Activated CD4-positive, alpha-beta memory T cell treated with anti-CD3 and anti-CD28 coated beads for 36 hours (primary cell): ENCODE data around the gene TALDO1. TPM values are rescaled to one million over a fixed set of nuclear protein-coding genes. Genes with fewer than 3 reads are reported as not detected.

Experiments used
- CTCF ChIA-PET: fragments of 350-600 bp; sonication (Branson Sonifier 250); formaldehyde crosslinking; loops from one replicate; lab custom pipeline; 2021; ENCODE audit warnings: antibody characterized with exemption, inconsistent platforms; lab: Charles Lee
- POLR2A ChIA-PET: fragments of 350-600 bp; sonication (Branson Sonifier 250); formaldehyde crosslinking; loops from one replicate; lab custom pipeline; 2021; ENCODE audit warnings: antibody characterized with exemption; lab: Charles Lee
- DNase-seq: peaks from one replicate; pipeline ENCODE4 v3.0.0-alpha.2; 2020
- H3K27ac Mint-ChIP-seq: one replicate; pipeline ENCODE4 v1.8.0; 2021; ENCODE audit warnings: mixed read lengths
- H3K27me3 Mint-ChIP-seq: one replicate; pipeline ENCODE4 v1.8.0; 2021; ENCODE audit warnings: mixed read lengths
- H3K36me3 Mint-ChIP-seq: one replicate; pipeline ENCODE4 v1.8.0; 2021; ENCODE audit warnings: mixed read lengths
- H3K4me1 Mint-ChIP-seq: one replicate; pipeline ENCODE4 v1.8.0; 2021; ENCODE audit warnings: low read depth, mixed read lengths
- H3K4me3 Mint-ChIP-seq: one replicate; pipeline ENCODE4 v1.8.0; 2021; ENCODE audit warnings: mild to moderate bottlenecking, mixed read lengths
- H3K9me3 Mint-ChIP-seq: one replicate; pipeline ENCODE4 v1.8.0; 2021; ENCODE audit warnings: mixed read lengths
- intact Hi-C: fragments of 100-400 bp; cut with micrococcal nuclease; formaldehyde crosslinking; loops from one replicate; pipeline ENCODE4 v1.15.1; 2023
- total RNA-seq, 2 experiments: library from RNA; stranded (reverse); gene quantifications; one replicate each; pipeline ENCODE4 v1.2.3, GENCODE V29; 2021

The TALDO1 gene
- total RNA-seq, 2 experiments from 2014 or later = 284 to 296 TPM

GRCh38 chr11:764322-765024, 17.2 kb downstream of the TALDO1 start:
- peaks cover 24% of the 10 kb centered on the region for H3K36me3 Mint-ChIP-seq
- intact Hi-C loops = no loop called here
- no peaks in the 10 kb centered on the region for H3K9me3 Mint-ChIP-seq
- H3K4me3 Mint-ChIP-seq = no peak overlapping the region
- ChIA-PET CTCF (interaction anchor here (0.6 to 1.8 kb wide), 3 partner anchors 38 to 53 kb away, joined by 3 to 4 read pairs (median 3); no protein-coding TSS in a partner anchor), POLR2A (interaction anchor here (1.5 kb wide), 1 partner anchor 11 kb away, joined by 5 read pairs; no protein-coding TSS in a partner anchor)
- peaks cover 16% of the 10 kb centered on the region for H3K4me1 Mint-ChIP-seq
- no peak overlapping the region for H3K27ac Mint-ChIP-seq
- DNase-seq = no peak
- H3K27me3 Mint-ChIP-seq = no peaks in the 10 kb centered on the region

DNA sequence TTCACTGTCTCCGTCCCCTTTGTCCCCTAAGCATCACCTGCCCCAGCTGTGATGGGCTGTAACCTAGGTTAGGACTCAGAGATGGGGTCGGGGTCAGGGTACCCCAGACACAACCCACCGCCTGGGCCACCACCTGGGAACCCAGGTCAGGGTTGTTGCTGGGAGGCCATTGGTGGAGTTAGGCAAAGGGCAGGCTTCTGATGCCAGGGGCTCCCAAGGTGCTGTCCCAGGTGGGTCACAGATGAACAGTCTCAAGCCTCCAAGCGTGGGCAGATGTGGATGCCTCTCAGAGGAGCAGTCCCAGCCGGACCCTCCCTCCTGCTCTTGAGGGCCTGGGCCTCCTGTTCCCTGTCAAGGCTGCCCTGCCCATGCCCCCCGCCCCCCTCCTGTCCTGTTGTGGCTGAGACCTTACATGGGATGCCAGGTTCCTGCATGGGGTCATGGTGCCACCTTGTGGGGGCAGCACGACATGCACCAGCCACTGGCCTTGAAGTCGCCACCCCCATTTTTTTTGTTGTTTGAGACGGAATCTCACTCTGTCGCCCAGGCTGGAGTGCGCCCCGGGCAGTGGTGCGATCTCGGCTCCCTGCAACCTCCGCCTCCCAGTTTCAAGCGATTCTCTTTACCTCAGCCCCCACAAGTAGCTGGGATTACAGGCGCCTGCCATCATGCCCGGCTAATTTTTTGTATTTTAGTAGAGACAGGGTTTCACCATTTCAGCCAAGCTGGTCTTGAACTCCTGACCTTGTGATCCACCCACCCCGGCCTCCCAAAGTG, 17.9 kb downstream of the TALDO1 start:
- H3K4me1 Mint-ChIP-seq = peaks cover 15% of the 10 kb centered on the region
- no peak overlapping the region for H3K4me3 Mint-ChIP-seq
- H3K36me3 Mint-ChIP-seq = peaks cover 20% of the 10 kb centered on the region
- peak overlapping the region; percentile 28 for H3K27ac Mint-ChIP-seq
- CTCF ChIA-PET = interaction anchor here (0.7 to 0.8 kb wide), 2 partner anchors 11 to 39 kb away, joined by 3 to 4 read pairs; no protein-coding TSS in a partner anchor
- H3K27me3 Mint-ChIP-seq = no peaks in the 10 kb centered on the region
- POLR2A ChIA-PET = interaction anchor here (1.5 kb wide), 1 partner anchor 10 kb away, joined by 5 read pairs; no protein-coding TSS in a partner anchor
- intact Hi-C loops = no loop called here
- peak; percentile 74 for DNase-seq
- no peaks in the 10 kb centered on the region for H3K9me3 Mint-ChIP-seq

DNA sequence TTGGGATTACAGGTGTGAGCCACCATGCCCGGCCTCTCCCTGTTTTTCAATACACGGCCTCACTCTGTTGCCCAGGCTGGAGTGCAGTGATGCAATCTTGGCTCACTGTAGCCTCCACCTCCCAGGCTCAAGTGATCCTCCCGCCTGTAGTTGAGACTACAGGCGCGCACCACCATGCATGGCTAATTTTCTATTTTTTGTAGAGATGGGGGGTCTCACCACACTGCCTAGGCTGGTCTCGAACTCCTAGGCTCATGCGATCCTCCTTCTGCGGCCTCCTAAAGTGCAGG, 18.5 kb downstream of the TALDO1 start:
- no peak for DNase-seq
- Mint-ChIP-seq H3K36me3 (peaks cover 22% of the 10 kb centered on the region), H3K4me1 (peaks cover 14% of the 10 kb centered on the region), H3K27ac (peak overlapping the region; percentile 56), H3K9me3 (no peaks in the 10 kb centered on the region), H3K4me3 (no peak overlapping the region), H3K27me3 (no peaks in the 10 kb centered on the region)
- ChIA-PET CTCF (interaction anchor here (0.7 to 0.8 kb wide), 2 partner anchors 10 to 40 kb away, joined by 3 to 4 read pairs; no protein-coding TSS in a partner anchor), POLR2A (interaction anchor here (1.0 kb wide), 1 partner anchor 42 kb away, joined by 3 read pairs; no protein-coding TSS in a partner anchor)
- intact Hi-C loops = no loop called here

- no peaks in the 10 kb centered on the region for H3K27me3 Mint-ChIP-seq
- peak overlapping the region; percentile 56 for H3K27ac Mint-ChIP-seq
- H3K9me3 Mint-ChIP-seq = no peaks in the 10 kb centered on the region
- H3K4me3 Mint-ChIP-seq = no peak overlapping the region
- H3K36me3 Mint-ChIP-seq = peaks cover 26% of the 10 kb centered on the region
- ChIA-PET CTCF (interaction anchor here (0.7 to 0.8 kb wide), 2 partner anchors 10 to 40 kb away, joined by 3 to 4 read pairs; no protein-coding TSS in a partner anchor), POLR2A (interaction anchor here (1.0 kb wide), 1 partner anchor 43 kb away, joined by 3 read pairs; no protein-coding TSS in a partner anchor)
- DNase-seq = peak; percentile 27
- peaks cover 14% of the 10 kb centered on the region for H3K4me1 Mint-ChIP-seq
- intact Hi-C loops = no loop called here
Measured at GRCh38 chr11:766106-766935, 19.1 kb downstream of the TALDO1 start.

DNA sequence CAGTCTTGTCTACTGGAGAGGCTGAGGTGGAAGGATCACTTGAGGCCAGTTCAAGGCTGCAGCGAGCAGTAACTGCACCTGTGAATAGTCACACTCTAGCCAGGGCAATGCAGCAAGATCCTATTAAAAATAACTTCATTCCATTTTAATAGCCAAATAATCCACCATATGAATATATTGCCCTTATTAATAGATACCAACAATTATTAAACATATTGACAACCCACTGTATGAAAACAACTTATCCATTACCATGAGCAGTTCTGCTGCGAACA, 19.6 kb downstream of the TALDO1 start:
- Mint-ChIP-seq H3K27me3 (no peaks in the 10 kb centered on the region), H3K4me3 (no peak overlapping the region), H3K9me3 (no peaks in the 10 kb centered on the region), H3K27ac (peak overlapping the region; percentile 56), H3K4me1 (peaks cover 14% of the 10 kb centered on the region), H3K36me3 (peaks cover 21% of the 10 kb centered on the region)
- no peak for DNase-seq
- intact Hi-C loops = no loop called here
- ChIA-PET CTCF (no interaction called here), POLR2A (interaction anchor here (1.0 kb wide), 1 partner anchor 43 kb away, joined by 3 read pairs; no protein-coding TSS in a partner anchor)

DNA sequence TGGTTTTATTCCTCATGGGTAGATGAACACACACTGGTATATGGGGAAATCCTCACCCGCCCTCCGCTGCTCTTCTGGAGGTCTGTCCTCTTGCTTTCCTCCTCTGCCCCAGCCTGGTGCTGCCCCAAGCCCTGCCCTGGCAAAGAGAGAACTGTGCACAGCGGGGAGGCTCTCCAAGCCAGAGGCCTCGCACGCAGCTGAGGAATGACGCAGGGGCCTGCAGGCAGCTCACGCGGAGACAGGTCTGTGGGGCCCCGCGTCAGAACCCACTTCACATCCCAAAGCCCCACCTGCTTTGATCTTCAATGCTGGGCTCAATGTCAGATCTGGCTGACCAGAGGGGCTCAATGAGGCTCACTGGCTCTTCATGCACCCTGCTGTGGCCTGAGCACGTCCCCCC, 20.0 kb downstream of the TALDO1 start:
- CTCF ChIA-PET = no interaction called here
- Mint-ChIP-seq H3K27me3 (no peaks in the 10 kb centered on the region), H3K27ac (peak overlapping the region; percentile 8), H3K4me3 (no peak overlapping the region), H3K36me3 (peaks cover 20% of the 10 kb centered on the region), H3K4me1 (peaks cover 14% of the 10 kb centered on the region), H3K9me3 (no peaks in the 10 kb centered on the region)
- POLR2A ChIA-PET = no interaction called here
- DNase-seq = no peak
- intact Hi-C loops = no loop called here

GRCh38 chr11:769887-770641, 22.8 kb downstream of the TALDO1 start:
- intact Hi-C loops = no loop called here
- H3K4me1 Mint-ChIP-seq = peaks cover 16% of the 10 kb centered on the region
- ChIA-PET POLR2A (no interaction called here), CTCF (no interaction called here)
- no peak overlapping the region for H3K27ac Mint-ChIP-seq
- H3K9me3 Mint-ChIP-seq = no peaks in the 10 kb centered on the region
- no peak overlapping the region for H3K4me3 Mint-ChIP-seq
- no peak for DNase-seq
- peaks cover 17% of the 10 kb centered on the region for H3K36me3 Mint-ChIP-seq
- H3K27me3 Mint-ChIP-seq = no peaks in the 10 kb centered on the region

DNA sequence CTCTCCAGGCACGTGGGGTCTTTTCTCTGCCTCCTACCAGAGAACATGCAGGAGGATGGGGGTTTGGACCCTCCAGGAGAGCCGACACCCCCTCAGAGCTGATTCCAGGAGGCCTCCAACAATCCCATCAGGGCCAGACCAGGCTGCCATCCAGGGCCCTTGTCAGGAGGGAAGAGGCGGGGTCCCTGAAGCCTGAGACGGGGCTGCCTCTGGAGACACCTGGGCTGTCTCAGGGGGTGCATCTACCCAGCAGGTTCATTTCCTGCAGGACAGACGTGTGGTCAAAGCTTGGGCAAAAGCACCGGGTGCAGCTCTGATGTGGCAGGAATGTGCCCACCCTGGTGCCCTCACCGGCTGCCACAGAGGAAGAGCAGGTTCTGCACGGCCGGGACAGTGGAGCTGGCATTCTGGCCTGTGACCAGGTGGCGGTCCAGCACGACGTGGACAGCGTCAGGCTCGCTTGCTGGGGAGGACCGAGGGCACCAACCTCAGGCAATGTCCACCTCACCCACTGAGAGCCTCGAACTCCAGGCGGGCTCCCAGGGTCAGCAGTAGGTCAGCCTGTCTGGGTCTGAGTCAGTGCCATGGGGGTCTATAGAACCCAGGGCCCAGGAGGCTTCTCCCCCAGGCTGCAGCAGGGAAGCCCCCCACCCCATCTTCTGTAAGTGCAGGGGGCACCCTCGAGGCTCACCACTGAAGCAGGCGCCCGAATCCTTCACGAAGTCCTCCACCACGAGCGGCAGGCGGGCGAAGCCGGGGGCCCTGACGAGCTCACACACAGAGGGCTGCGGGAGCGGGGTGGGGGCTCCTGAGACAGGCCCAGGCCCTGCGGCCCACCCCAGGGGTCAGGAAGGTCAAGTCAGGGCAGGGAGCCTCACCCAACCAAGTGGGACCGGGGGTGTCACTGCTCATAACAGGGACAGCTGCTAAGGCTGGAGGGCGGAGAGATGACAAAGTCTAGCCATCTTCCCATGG, 23.7 kb downstream of the TALDO1 start:
- H3K4me3 Mint-ChIP-seq = no peak overlapping the region
- intact Hi-C loops = no loop called here
- DNase-seq = no peak
- no peak overlapping the region for H3K27ac Mint-ChIP-seq
- CTCF ChIA-PET = no interaction called here
- H3K36me3 Mint-ChIP-seq = peaks cover 13% of the 10 kb centered on the region
- H3K9me3 Mint-ChIP-seq = no peaks in the 10 kb centered on the region
- POLR2A ChIA-PET = no interaction called here
- no peaks in the 10 kb centered on the region for H3K27me3 Mint-ChIP-seq
- H3K4me1 Mint-ChIP-seq = peaks cover 20% of the 10 kb centered on the region

DNA sequence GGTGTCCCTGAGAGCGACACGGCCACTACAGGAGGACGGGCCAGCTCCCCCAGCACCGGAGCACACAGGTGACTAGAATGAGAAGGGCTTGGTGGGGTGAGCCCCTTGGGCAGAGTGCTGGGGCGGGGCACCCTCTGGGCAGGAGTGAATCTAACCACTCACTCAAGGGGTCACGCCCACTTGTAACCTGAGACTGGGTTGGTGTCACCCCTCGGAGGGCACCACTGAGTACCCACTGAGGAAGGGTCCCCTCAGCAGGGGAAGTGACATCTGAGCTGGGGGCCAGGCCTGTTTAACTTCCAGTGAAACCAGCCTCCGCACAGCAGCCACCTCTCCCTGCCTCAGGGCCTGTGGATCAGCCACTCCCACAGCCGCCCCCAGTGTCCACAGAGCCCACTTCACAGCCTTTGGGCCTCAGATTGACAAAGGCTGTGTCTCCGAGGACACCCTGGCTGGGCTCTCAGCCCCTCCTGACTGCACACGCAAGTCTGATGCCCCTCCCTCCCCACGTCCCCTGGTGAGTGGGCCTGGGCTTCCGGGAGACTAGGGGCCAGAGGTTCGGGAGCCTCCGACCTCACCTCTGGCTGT, 24.4 kb downstream of the TALDO1 start:
- Mint-ChIP-seq H3K27ac (no peak overlapping the region), H3K4me1 (peaks cover 16% of the 10 kb centered on the region), H3K36me3 (peaks cover 13% of the 10 kb centered on the region), H3K9me3 (no peaks in the 10 kb centered on the region), H3K27me3 (no peaks in the 10 kb centered on the region), H3K4me3 (no peak overlapping the region)
- no peak for DNase-seq
- CTCF ChIA-PET = no interaction called here
- POLR2A ChIA-PET = no interaction called here
- intact Hi-C loops = no loop called here
